Epithelial cell of proximal tubule (primary cell): ENCODE results near the gene ITPKC. TPM values are rescaled to one million over a fixed set of nuclear protein-coding genes. Genes with fewer than 3 reads are reported as not detected.

Source experiments
- DNase-seq: peaks from one replicate; pipeline ENCODE4 v3.0.0-alpha.2; 2011; ENCODE audit warnings: low read depth
- H3K4me3 ChIP-seq: 2 replicates; pipeline ENCODE4 v1.5.1; 2011; ENCODE audit warnings: low read depth, mild to moderate bottlenecking, low read length
- total RNA-seq: library from RNA; depleted of rRNA; stranded (reverse); fragments of >200 nt; gene quantifications from 2 replicates; pipeline ENCODE4 v1.2.3, GENCODE V29; 2015
- TF ChIP-seq, protein P1 (sequence below): conservative IDR thresholded peaks from 2 replicates; pipeline ENCODE4 v1.5.1; 2012; ENCODE audit warnings: low read depth, mild to moderate bottlenecking, low read length

Gene ITPKC
- total RNA-seq, 1 donor from 2014 or later: 17.6 TPM

DNA sequence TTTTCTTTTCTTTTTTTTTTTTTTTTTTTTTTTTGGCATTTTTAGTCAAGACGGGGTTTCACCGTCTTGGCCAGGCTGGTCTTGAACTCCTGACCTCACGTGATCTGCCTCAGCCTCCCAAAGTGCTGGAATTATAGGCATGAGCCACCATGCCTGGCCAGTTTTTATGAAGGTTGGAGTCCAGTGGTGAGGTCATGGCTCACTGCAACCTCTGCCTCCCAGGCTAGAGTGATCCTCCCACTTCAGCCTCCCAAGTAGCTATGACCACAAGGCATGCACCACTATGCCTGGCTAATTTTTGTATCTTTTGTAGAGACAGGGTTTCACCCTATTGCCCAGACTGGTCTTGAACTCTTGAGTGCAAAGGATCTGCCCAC lies 38.3 kb downstream of the ITPKC start:
- no peak for DNase-seq

DNA sequence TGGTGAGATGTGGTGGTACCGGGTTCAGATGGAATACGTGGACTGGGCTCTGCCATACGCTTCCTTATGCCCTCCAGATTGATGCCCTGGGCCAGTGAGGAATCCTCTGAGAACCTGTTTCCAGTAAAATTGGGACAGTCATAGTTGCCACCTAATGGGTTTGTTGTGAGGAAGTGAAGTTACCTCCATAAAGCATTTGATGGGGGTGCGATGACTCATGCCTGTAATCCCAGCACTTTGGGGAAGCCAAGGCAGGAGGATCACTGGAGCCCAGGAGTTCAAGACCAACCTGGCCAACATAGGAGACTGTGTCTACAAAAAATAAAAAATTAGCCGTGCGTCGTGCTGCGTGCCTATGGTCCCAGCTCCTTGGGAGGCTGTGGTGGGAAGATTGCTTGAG lies 38.9 kb downstream of the ITPKC start:
- H3K4me3 ChIP-seq: no peak overlapping the region
- DNase-seq: no peak
- TF ChIP-seq, protein P1, sequence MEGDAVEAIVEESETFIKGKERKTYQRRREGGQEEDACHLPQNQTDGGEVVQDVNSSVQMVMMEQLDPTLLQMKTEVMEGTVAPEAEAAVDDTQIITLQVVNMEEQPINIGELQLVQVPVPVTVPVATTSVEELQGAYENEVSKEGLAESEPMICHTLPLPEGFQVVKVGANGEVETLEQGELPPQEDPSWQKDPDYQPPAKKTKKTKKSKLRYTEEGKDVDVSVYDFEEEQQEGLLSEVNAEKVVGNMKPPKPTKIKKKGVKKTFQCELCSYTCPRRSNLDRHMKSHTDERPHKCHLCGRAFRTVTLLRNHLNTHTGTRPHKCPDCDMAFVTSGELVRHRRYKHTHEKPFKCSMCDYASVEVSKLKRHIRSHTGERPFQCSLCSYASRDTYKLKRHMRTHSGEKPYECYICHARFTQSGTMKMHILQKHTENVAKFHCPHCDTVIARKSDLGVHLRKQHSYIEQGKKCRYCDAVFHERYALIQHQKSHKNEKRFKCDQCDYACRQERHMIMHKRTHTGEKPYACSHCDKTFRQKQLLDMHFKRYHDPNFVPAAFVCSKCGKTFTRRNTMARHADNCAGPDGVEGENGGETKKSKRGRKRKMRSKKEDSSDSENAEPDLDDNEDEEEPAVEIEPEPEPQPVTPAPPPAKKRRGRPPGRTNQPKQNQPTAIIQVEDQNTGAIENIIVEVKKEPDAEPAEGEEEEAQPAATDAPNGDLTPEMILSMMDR: no peak

More for the DNA sequence above, 38.3 kb downstream of the ITPKC start:
- H3K4me3 ChIP-seq: no peak overlapping the region
- TF ChIP-seq, protein P1: no peak

DNA sequence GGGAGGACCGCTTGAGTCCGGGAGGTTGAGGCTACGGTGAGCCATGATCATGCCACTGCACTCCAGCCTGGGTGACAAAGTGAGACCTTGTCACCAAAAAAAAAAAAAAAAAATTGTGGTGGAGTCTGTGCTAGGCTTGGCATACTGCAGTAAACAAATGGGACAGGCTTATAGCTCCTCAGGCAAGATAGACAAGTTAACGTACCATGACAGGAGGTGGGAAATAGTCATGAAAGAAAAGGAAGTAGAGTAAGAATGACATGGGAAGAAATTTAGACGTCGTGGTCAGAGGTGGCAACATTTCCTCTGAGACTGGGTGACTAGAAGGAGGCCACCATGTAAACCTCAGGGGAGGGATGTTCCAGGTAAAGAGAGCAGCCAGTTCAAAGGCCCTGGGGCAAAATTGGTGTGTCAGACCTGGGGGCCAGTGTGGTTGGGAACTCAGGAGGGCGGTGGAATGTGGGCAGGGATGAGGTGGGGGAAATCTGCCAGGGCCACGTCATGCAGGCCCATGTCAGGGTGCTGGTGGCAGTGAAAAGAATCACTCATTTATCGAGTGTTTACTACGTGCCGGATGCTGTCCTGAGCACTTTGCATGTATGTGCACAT lies 39.7 kb downstream of the ITPKC start:
- TF ChIP-seq, protein P1: no peak
- H3K4me3 ChIP-seq: no peak overlapping the region
- DNase-seq: no peak

DNA sequence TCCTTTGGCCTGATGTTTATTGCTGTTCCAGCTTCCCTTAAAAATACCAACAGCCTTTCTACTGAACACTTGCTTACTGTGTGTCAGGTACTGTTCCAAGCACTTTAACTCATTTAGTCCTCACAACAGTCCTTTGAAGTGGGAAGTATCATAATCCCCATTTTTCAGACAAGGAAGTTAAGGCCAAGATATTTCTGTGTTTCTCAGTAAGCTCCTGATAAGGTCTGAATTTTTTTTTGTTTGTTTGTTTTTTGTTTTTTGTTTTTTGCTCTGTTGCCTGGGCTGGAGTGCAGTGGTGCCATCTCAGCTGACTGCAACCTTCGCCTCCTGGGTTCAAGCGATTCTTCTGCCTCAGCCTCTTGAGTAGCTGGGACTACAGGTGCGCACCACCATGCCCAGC lies 41.6 kb downstream of the ITPKC start:
- no peak for DNase-seq
- H3K4me3 ChIP-seq: no peak overlapping the region
- TF ChIP-seq, protein P1: no peak

DNA sequence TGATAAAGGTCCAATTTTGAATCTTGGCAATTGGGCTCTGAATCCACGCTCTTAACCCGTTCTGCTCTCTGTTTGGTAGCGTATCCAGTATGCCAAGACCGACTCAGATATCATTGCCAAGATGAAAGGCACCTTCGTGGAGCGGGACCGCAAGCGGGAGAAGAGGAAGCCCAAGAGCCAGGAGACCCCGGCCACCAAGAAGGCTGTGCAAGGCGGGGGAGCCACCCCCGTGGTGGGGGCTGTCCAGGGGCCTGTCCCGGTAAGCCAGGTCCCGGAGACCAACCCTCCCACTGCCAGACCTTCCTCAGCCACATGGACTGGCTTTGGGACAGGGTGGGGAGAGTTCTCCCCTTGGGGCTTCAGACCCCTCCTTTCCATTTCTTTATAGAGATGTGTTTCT lies 42.4 kb downstream of the ITPKC start:
- TF ChIP-seq, protein P1: no peak
- DNase-seq: no peak
- H3K4me3 ChIP-seq: no peak overlapping the region

DNA sequence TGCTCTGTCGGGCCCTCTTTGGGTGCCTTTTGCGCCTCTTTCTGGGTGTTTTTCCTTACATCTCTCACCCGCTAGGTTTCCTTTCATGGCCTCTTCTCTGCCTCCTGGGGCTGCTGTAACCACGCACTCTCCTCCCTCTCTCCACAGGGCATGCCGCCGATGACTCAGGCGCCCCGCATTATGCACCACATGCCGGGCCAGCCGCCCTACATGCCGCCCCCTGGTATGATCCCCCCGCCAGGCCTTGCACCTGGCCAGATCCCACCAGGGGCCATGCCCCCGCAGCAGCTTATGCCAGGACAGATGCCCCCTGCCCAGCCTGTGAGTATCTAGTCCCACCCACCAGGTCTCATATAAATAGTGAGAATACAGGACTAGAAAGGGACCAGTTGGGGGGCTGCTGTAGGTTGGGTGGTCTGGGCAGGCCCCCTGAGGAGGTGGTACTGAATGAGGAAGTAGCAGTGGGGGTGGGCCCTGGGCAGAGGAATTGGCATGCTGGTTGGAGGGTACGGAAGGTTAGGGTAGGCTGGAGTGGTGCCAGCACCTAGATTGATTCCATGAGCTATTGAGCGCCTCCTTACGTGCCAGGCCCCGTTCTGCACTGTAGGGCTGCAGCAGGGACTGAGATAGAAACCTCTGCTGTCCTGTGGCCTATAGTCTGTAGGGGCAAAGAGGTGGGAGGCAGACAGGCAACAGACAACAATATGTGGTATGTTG lies 46.0 kb downstream of the ITPKC start:
- TF ChIP-seq, protein P1: no peak
- no peak for DNase-seq
- no peak overlapping the region for H3K4me3 ChIP-seq

DNA sequence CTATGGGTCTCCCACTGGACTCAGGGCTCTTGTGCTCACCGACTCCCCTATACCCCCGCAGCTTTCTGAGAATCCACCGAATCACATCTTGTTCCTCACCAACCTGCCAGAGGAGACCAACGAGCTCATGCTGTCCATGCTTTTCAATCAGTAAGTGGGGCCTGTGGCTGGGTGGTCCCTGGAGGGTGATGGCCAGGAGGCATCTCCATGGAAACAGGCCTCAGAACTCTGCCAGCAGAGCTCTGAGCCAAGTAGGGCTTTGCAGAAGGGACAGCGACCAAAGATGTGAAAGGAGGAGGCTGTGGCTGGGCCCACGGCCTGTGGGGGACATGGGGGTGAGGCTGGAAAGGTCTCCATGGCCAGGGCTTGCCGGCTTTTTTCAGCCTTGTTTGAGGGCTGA lies 46.6 kb downstream of the ITPKC start:
- no peak overlapping the region for H3K4me3 ChIP-seq
- TF ChIP-seq, protein P1: no peak
- no peak for DNase-seq
